CD4-positive, alpha-beta T cell treated with Interferon alpha-2 for 1 hour (primary cell): ENCODE data around the gene FILIP1.

Experiments
- DNase-seq, 2 donors: peaks; one replicate each; pipeline ENCODE4 v3.0.0-alpha.2; 2020 to 2022

FILIP1 gene

GRCh38 chr6:75494290-75494689 is 690 bp upstream of the FILIP1 start:
- no peak for DNase-seq

- no peak for DNase-seq
These were observed 1.0 kb downstream of the FILIP1 start for GRCh38 chr6:75492386-75493153.

- no peak for DNase-seq
These were observed 2.3 kb downstream of the FILIP1 start for GRCh38 chr6:75491291-75491690.

- DNase-seq = no peak
These were observed 2.9 kb downstream of the FILIP1 start for GRCh38 chr6:75490706-75491105.

- DNase-seq = no peak
These were observed 4.6 kb downstream of the FILIP1 start for GRCh38 chr6:75489025-75489424.

- no peak for DNase-seq
These were observed 5.6 kb downstream of the FILIP1 start for GRCh38 chr6:75488033-75488432.

GRCh38 chr6:75486850-75487518 is 6.6 kb downstream of the FILIP1 start:
- no peak for DNase-seq

GRCh38 chr6:75484535-75484934 is 9.1 kb downstream of the FILIP1 start:
- no peak for DNase-seq

- DNase-seq = no peak
These were observed 10.3 kb downstream of the FILIP1 start for GRCh38 chr6:75483136-75483952.

GRCh38 chr6:75481936-75482593 is 11.5 kb downstream of the FILIP1 start:
- DNase-seq = no peak

GRCh38 chr6:75481394-75481793 is 12.2 kb downstream of the FILIP1 start:
- DNase-seq = no peak

- DNase-seq = no peak
These were observed 13.2 kb downstream of the FILIP1 start for GRCh38 chr6:75480425-75480824.

GRCh38 chr6:75479712-75480111 is 13.9 kb downstream of the FILIP1 start:
- no peak for DNase-seq

- DNase-seq = no peak
These were observed 14.7 kb downstream of the FILIP1 start for GRCh38 chr6:75478929-75479328.

GRCh38 chr6:75472885-75473284 is 20.7 kb downstream of the FILIP1 start:
- no peak for DNase-seq

- DNase-seq = no peak
These were observed 25.6 kb downstream of the FILIP1 start for GRCh38 chr6:75467966-75468365.

- no peak for DNase-seq
These were observed 26.3 kb downstream of the FILIP1 start for GRCh38 chr6:75467284-75467683.

- no peak for DNase-seq
These were observed 27.0 kb downstream of the FILIP1 start for GRCh38 chr6:75466636-75467035.

- no peak for DNase-seq
These were observed 29.7 kb downstream of the FILIP1 start for GRCh38 chr6:75463908-75464307.

GRCh38 chr6:75463061-75463460 is 30.5 kb downstream of the FILIP1 start:
- no peak for DNase-seq

GRCh38 chr6:75460681-75461080 is 32.9 kb downstream of the FILIP1 start:
- no peak for DNase-seq

- no peak for DNase-seq
These were observed 34.7 kb downstream of the FILIP1 start for GRCh38 chr6:75458895-75459294.

- no peak for DNase-seq
These were observed 42.7 kb downstream of the FILIP1 start for GRCh38 chr6:75450903-75451302.
